Spinal cord (tissue), 10 donors: ENCODE results near the gene CACNA1H. TPM values are rescaled to one million over a fixed set of nuclear protein-coding genes. Genes with fewer than 3 reads are reported as not detected.

Source experiments
- DNase-seq, 6 donors: peaks; one replicate each; pipeline versions ENCODE4 v3.0.0 to v3.0.0-alpha.2; 2013 to 2015; ENCODE audit warnings: low spot score in 6 of 6, low read depth in 4 of 6
- H3K27ac ChIP-seq: one replicate; pipeline ENCODE4 v1.5.1; 2013; ENCODE audit warnings: low read depth, low read length, control low read depth
- H3K27me3 ChIP-seq: one replicate; pipeline ENCODE4 v1.6.1; 2013; ENCODE audit warnings: low read length; ENCODE audit not compliant: control insufficient read depth, insufficient read depth
- H3K36me3 ChIP-seq: one replicate; pipeline ENCODE4 v1.6.1; 2013; ENCODE audit warnings: low read length; ENCODE audit not compliant: control insufficient read depth, insufficient read depth
- H3K4me1 ChIP-seq: one replicate; pipeline ENCODE4 v1.6.1; 2013; ENCODE audit warnings: low read length; ENCODE audit not compliant: control insufficient read depth, insufficient read depth
- H3K4me3 ChIP-seq: one replicate; pipeline ENCODE4 v1.5.1; 2013; ENCODE audit warnings: low read depth, low read length, control low read depth
- H3K9me3 ChIP-seq: one replicate; pipeline ENCODE4 v1.6.1; 2013; ENCODE audit warnings: low read length; ENCODE audit not compliant: control insufficient read depth, insufficient read depth
- WGBS: methylation state at CpG from one replicate; pipeline ENCODE4 v1.1.5; 2013; ENCODE audit warnings: missing lambda C conversion rate; ENCODE audit not compliant: insufficient coverage; 5-methylcytosine and 5-hydroxymethylcytosine counted together
- polyA plus RNA-seq, 2 donors: library from polyadenylated mRNA; unstranded; fragments of 120-200 nt; gene quantifications; one replicate each; pipeline ENCODE4 v1.2.1, GENCODE V29; 2013; ENCODE audit not compliant: insufficient read length in 2 of 2
- total RNA-seq, 2 donors: library from RNA; depleted of rRNA in 1 of 2; stranded (reverse); fragments of 120-200 nt in 1 of 2; fragments of >200 nt in 1 of 2; gene quantifications; one replicate each; pipeline versions ENCODE4 v1.2.3 to v1.2.4, GENCODE V29; 2013 to 2014
- donor health status: healthy.

The CACNA1H gene
- total and polyA plus RNA-seq, 4 donors, result 7.8 to 20.1 (median 13.1) TPM

- DNase-seq, result no peak
- Histone ChIP-seq H3K9me3 (no peaks in the 10 kb centered on the region), H3K4me3 (no peak overlapping the region), H3K27me3 (peaks cover 11% of the 10 kb centered on the region), H3K4me1 (peaks cover 67% of the 10 kb centered on the region), H3K36me3 (peaks cover 75% of the 10 kb centered on the region), H3K27ac (no peak overlapping the region)
- 89% methylated on average over 38 of the region's 38 CpGs for WGBS
Measured at GRCh38 chr16:1162701-1163566, 10.0 kb downstream of the CACNA1H start.

GRCh38 chr16:1163567-1164055 is 10.7 kb downstream of the CACNA1H start:
- H3K27me3 ChIP-seq, result peaks cover 8% of the 10 kb centered on the region
- peak in 1 of 6 donors; percentile 44 for DNase-seq
- no peaks in the 10 kb centered on the region for H3K9me3 ChIP-seq
- 78% methylated on average over 19 of the region's 19 CpGs for WGBS
- H3K4me3 ChIP-seq, result no peak overlapping the region
- no peak overlapping the region for H3K27ac ChIP-seq
- H3K4me1 ChIP-seq, result peaks cover 68% of the 10 kb centered on the region
- H3K36me3 ChIP-seq, result peaks cover 77% of the 10 kb centered on the region

GRCh38 chr16:1164382-1164781 is 11.5 kb downstream of the CACNA1H start:
- Histone ChIP-seq H3K27ac (no peak overlapping the region), H3K4me1 (peaks cover 67% of the 10 kb centered on the region), H3K9me3 (no peaks in the 10 kb centered on the region), H3K36me3 (peaks cover 80% of the 10 kb centered on the region), H3K27me3 (peaks cover 7% of the 10 kb centered on the region), H3K4me3 (no peak overlapping the region)
- WGBS, result 93% methylated on average over 14 of the region's 14 CpGs
- DNase-seq, result no peak

- DNase-seq, result no peak
- Histone ChIP-seq H3K9me3 (no peaks in the 10 kb centered on the region), H3K36me3 (peaks cover 81% of the 10 kb centered on the region), H3K27me3 (peaks cover 3% of the 10 kb centered on the region), H3K4me1 (peaks cover 67% of the 10 kb centered on the region), H3K4me3 (no peak overlapping the region), H3K27ac (no peak overlapping the region)
- 93% methylated on average over 17 of the region's 17 CpGs for WGBS
Measured at GRCh38 chr16:1164975-1165374, 12.1 kb downstream of the CACNA1H start.

GRCh38 chr16:1165511-1165910 is 12.6 kb downstream of the CACNA1H start:
- H3K4me3 ChIP-seq, result no peak overlapping the region
- no peaks in the 10 kb centered on the region for H3K27me3 ChIP-seq
- peaks cover 67% of the 10 kb centered on the region for H3K4me1 ChIP-seq
- H3K36me3 ChIP-seq, result peaks cover 81% of the 10 kb centered on the region
- no peak overlapping the region for H3K27ac ChIP-seq
- H3K9me3 ChIP-seq, result no peaks in the 10 kb centered on the region
- WGBS, result 76% methylated on average over 6 of the region's 12 CpGs
- no peak for DNase-seq

- peak in 2 of 6 donors; percentile 85 to 90 for DNase-seq
- H3K4me1 ChIP-seq, result peaks cover 63% of the 10 kb centered on the region
- WGBS, result 39% methylated on average over 39 of the region's 52 CpGs
- no peaks in the 10 kb centered on the region for H3K27me3 ChIP-seq
- H3K9me3 ChIP-seq, result no peaks in the 10 kb centered on the region
- H3K4me3 ChIP-seq, result no peak overlapping the region
- H3K36me3 ChIP-seq, result peaks cover 82% of the 10 kb centered on the region
- H3K27ac ChIP-seq, result no peak overlapping the region
Measured at GRCh38 chr16:1167276-1168107, 14.6 kb downstream of the CACNA1H start.

- WGBS, result 87% methylated on average over 6 of the region's 18 CpGs
- Histone ChIP-seq H3K4me3 (no peak overlapping the region), H3K27ac (no peak overlapping the region), H3K9me3 (no peaks in the 10 kb centered on the region), H3K4me1 (peaks cover 62% of the 10 kb centered on the region), H3K27me3 (no peaks in the 10 kb centered on the region), H3K36me3 (peaks cover 74% of the 10 kb centered on the region)
- no peak for DNase-seq
Measured at GRCh38 chr16:1168837-1169236, 15.9 kb downstream of the CACNA1H start.

GRCh38 chr16:1169285-1170075 is 16.6 kb downstream of the CACNA1H start:
- peaks cover 62% of the 10 kb centered on the region for H3K4me1 ChIP-seq
- no peak overlapping the region for H3K27ac ChIP-seq
- 67% methylated on average over 45 of the region's 45 CpGs for WGBS
- H3K36me3 ChIP-seq, result peaks cover 68% of the 10 kb centered on the region
- H3K9me3 ChIP-seq, result no peaks in the 10 kb centered on the region
- no peaks in the 10 kb centered on the region for H3K27me3 ChIP-seq
- DNase-seq, result no peak
- no peak overlapping the region for H3K4me3 ChIP-seq

GRCh38 chr16:1170076-1170418 is 17.1 kb downstream of the CACNA1H start:
- 68% methylated on average over 10 of the region's 13 CpGs for WGBS
- Histone ChIP-seq H3K4me3 (no peak overlapping the region), H3K27ac (no peak overlapping the region), H3K27me3 (no peaks in the 10 kb centered on the region), H3K9me3 (no peaks in the 10 kb centered on the region), H3K4me1 (peaks cover 61% of the 10 kb centered on the region), H3K36me3 (peaks cover 64% of the 10 kb centered on the region)
- DNase-seq, result no peak
